ENCODE data around the gene UBA52. TPM values are rescaled to one million over a fixed set of nuclear protein-coding genes. Genes with fewer than 3 reads are reported as not detected.
A peak's percentile ranks its signal among the peaks of the same experiment; 100 is the strongest.

Gene UBA52
- total RNA-seq, 1 donor from 2014 or later: 625 TPM

DNA sequence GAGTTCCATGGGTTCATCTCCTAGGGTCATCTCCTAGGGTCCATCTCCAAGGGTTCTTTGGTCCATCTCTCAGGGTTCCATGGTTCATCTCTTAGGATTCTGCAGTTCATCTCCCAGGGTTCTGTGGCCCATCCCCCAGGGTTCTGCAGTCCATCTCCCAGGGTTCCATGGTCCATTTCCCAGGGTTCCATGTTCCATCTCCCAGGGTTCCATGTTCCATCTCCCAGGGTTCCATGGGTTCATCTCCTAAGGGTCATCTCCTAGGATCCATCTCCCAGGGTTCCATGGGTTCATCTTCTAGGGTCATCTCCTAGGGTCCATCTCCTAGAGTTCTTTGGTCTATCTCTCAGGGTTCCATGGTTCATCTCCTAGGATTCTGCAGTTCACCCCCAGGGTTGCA, 45.9 kb downstream of the UBA52 start:
- Histone ChIP-seq H3K27me3 (peaks cover 56% of the 10 kb centered on the region), H3K4me2 (no peak overlapping the region), H3K27ac (no peak overlapping the region), H3F3A (ENCODE audit: low read depth) (no peaks in the 10 kb centered on the region), H3K4me3 (no peak overlapping the region), H3K4me1 (peaks cover 12% of the 10 kb centered on the region), H2AFZ (replicated peaks) (no peak overlapping the region), H3K36me3 (no peaks in the 10 kb centered on the region), H3K79me2 (ENCODE audit: low read depth) (no peaks in the 10 kb centered on the region), H4K20me1 (ENCODE audit: low read depth) (peaks cover 7% of the 10 kb centered on the region), H3K9me3 (ENCODE audit: low read depth) (no peaks in the 10 kb centered on the region), H3K9ac (no peak overlapping the region)
- H3K4me1 Mint-ChIP-seq: peaks cover 8% of the 10 kb centered on the region
- no peak for DNase-seq (ENCODE audit: low spot score)
- TF ChIP-seq EZH2phosphoT487 (IDR thresholded peaks at IDR 0.05) (no peak), CTCF (IDR thresholded peaks at IDR 0.05) (no peak), EZH2 (IDR thresholded peaks at IDR 0.05) (no peak)
- H3K4me3 Mint-ChIP-seq: no peak overlapping the region
- H3K27ac Mint-ChIP-seq: peak overlapping the region; percentile 33
- peaks cover 5% of the 10 kb centered on the region for H3K36me3 Mint-ChIP-seq
- H3K27me3 Mint-ChIP-seq (ENCODE audit: insufficient read depth, low read depth): peaks cover 39% of the 10 kb centered on the region
- peaks cover 5% of the 10 kb centered on the region for H3K9me3 Mint-ChIP-seq

GRCh38 chr19:18618236-18618635, 46.6 kb downstream of the UBA52 start:
- no peaks in the 10 kb centered on the region for H3K36me3 ChIP-seq

DNA sequence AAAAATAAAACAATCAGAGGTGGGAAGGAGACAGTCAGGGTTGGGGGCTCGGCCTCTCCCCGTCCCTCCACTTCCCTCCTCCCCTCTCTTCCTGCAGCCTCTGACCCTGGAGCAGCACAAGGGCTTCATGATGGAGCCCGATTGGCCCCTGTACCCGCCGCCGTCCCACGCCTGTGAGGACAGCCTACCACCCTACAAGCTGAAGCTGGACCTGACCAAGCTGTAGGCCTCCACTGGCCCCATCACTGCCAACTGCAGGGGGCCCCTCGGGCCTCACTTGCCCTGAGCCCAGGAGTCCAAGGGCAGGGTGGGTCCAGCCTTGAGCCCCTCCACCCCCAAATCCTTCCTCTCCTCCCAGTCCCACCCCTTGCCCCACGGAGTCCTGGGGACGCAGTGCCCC, 48.7 kb downstream of the UBA52 start:
- no peak overlapping the region for H3K9ac ChIP-seq
- no peak overlapping the region for H3K4me3 ChIP-seq
- TF ChIP-seq EZH2 (IDR thresholded peaks at IDR 0.05): no peak
- no peak for TF ChIP-seq EZH2phosphoT487 (IDR thresholded peaks at IDR 0.05)
- no peak for TF ChIP-seq CTCF (IDR thresholded peaks at IDR 0.05)
- no peaks in the 10 kb centered on the region for H3K36me3 ChIP-seq
- Mint-ChIP-seq H3K9me3 (peaks cover 5% of the 10 kb centered on the region), H3K27me3 (ENCODE audit: insufficient read depth, low read depth) (peaks cover 17% of the 10 kb centered on the region), H3K36me3 (peaks cover 5% of the 10 kb centered on the region), H3K4me1 (no peaks in the 10 kb centered on the region), H3K27ac (no peak overlapping the region), H3K4me3 (no peak overlapping the region)
- no peaks in the 10 kb centered on the region for H3F3A ChIP-seq (ENCODE audit: low read depth)
- no peak overlapping the region for H3K4me2 ChIP-seq
- no peak overlapping the region for H3K27ac ChIP-seq
- no peaks in the 10 kb centered on the region for H3K9me3 ChIP-seq (ENCODE audit: low read depth)
- no peak overlapping the region for H2AFZ ChIP-seq (replicated peaks)
- DNase-seq (ENCODE audit: low spot score): no peak
- no peaks in the 10 kb centered on the region for H3K4me1 ChIP-seq
- H4K20me1 ChIP-seq (ENCODE audit: low read depth): no peaks in the 10 kb centered on the region
- H3K79me2 ChIP-seq (ENCODE audit: low read depth): no peaks in the 10 kb centered on the region
- H3K27me3 ChIP-seq: peaks cover 48% of the 10 kb centered on the region

More at GRCh38 chr19:18618236-18618635, 46.6 kb downstream of the UBA52 start:
- Mint-ChIP-seq H3K4me1 (peaks cover 6% of the 10 kb centered on the region), H3K4me3 (no peak overlapping the region), H3K36me3 (peaks cover 5% of the 10 kb centered on the region), H3K27me3 (ENCODE audit: insufficient read depth, low read depth) (peaks cover 35% of the 10 kb centered on the region), H3K27ac (no peak overlapping the region), H3K9me3 (peaks cover 5% of the 10 kb centered on the region)
- TF ChIP-seq CTCF (IDR thresholded peaks at IDR 0.05) (no peak), EZH2phosphoT487 (IDR thresholded peaks at IDR 0.05) (no peak), EZH2 (IDR thresholded peaks at IDR 0.05) (no peak)
- Histone ChIP-seq H3K27ac (no peak overlapping the region), H2AFZ (replicated peaks) (no peak overlapping the region), H3F3A (ENCODE audit: low read depth) (no peaks in the 10 kb centered on the region), H3K4me2 (no peak overlapping the region), H3K79me2 (ENCODE audit: low read depth) (no peaks in the 10 kb centered on the region), H3K9ac (no peak overlapping the region), H3K4me3 (no peak overlapping the region), H4K20me1 (ENCODE audit: low read depth) (peaks cover 7% of the 10 kb centered on the region), H3K27me3 (peaks cover 53% of the 10 kb centered on the region), H3K9me3 (ENCODE audit: low read depth) (no peaks in the 10 kb centered on the region), H3K4me1 (peaks cover 8% of the 10 kb centered on the region)
- DNase-seq (ENCODE audit: low spot score): no peak
